Kidney (tissue), 14 donors: ENCODE data around the gene TMF1. TPM values are rescaled to one million over a fixed set of nuclear protein-coding genes. Genes with fewer than 3 reads are reported as not detected.

Experiments used
- DNase-seq, 5 donors: peaks; one replicate each; pipeline ENCODE4 v3.0.0-alpha.2; 2013 to 2020
- FAIRE-seq: peaks from 2 replicates; lab custom pipeline; 2012; peaks lifted over from hg19 to GRCh38; lab: Jason Lieb, UNC
- H3K27ac ChIP-seq, 2 donors: one replicate each; pipeline ENCODE4 v1.7.0; 2013; ENCODE audit warnings: low read depth in 2 of 2, low read length in 2 of 2, inconsistent platforms in 1 of 2
- H3K27me3 ChIP-seq: one replicate; pipeline ENCODE4 v1.7.1; 2013; ENCODE audit warnings: low read length, inconsistent platforms; ENCODE audit not compliant: control insufficient read depth, insufficient read depth
- H3K36me3 ChIP-seq, 3 donors: one replicate each; pipeline versions ENCODE4 v1.7.0 to v1.7.1; 2013; ENCODE audit warnings: low read length in 3 of 3, control low read depth in 1 of 3, inconsistent platforms in 1 of 3; ENCODE audit not compliant: insufficient read depth in 3 of 3, control insufficient read depth in 2 of 3
- H3K4me1 ChIP-seq, 3 donors: one replicate each; pipeline versions ENCODE4 v1.7.0 to v1.7.1; 2013; ENCODE audit warnings: low read length in 3 of 3, inconsistent platforms in 1 of 3, low read depth in 1 of 3; ENCODE audit not compliant: control insufficient read depth in 2 of 3, insufficient read depth in 2 of 3
- H3K4me3 ChIP-seq, 3 donors: one replicate each; pipeline versions ENCODE4 v1.7.0 to v1.8.1; 2013; ENCODE audit warnings: low read length in 3 of 3, control low read depth in 1 of 3, inconsistent platforms in 1 of 3
- H3K9ac ChIP-seq, 3 donors: one replicate each; pipeline versions ENCODE4 v1.7.0 to v1.7.1; 2013; ENCODE audit warnings: low read length in 3 of 3, control low read depth in 1 of 3, inconsistent platforms in 1 of 3
- H3K9me3 ChIP-seq, 3 donors: one replicate each; pipeline versions ENCODE4 v1.7.0 to v1.7.1; 2013; ENCODE audit warnings: low read length in 3 of 3, control low read depth in 1 of 3, inconsistent platforms in 1 of 3; ENCODE audit not compliant: control insufficient read depth in 2 of 3, insufficient read depth in 1 of 3
- CTCF ChIP-seq: IDR thresholded peaks from 3 replicates; pipeline ENCODE4 v1.5.1; 2012; ENCODE audit warnings: mild to moderate bottlenecking, moderate library complexity, borderline replicate concordance; ENCODE audit not compliant: insufficient read depth; ENCODE audit errors: extremely low read depth
- intact Hi-C: fragments of 100-400 bp; cut with DNase I; formaldehyde crosslinking; loops from one replicate; pipeline ENCODE4 v1.11.1; 2022
- polyA plus RNA-seq: library from polyadenylated mRNA; stranded (reverse); fragments of 350-450 nt; fragmentation: Illumina TruSeq; extraction: RNeasy Lipid Tissue Mini Kit (QIAGEN cat#74804); gene quantifications from one replicate; pipeline ENCODE4 v1.2.3, GENCODE V29; 2014; ENCODE audit warnings: low read depth, low replicate concordance; ENCODE audit not compliant: insufficient read depth
- total RNA-seq: library from RNA; stranded (reverse); fragmentation: NEBNext Ultra II Directional; extraction: Animal tissue kit (Norgen Biotek cat#: 25700); gene quantifications from one replicate; pipeline ENCODE4 v1.2.1, GENCODE V29; 2021
- donor health status: control.
- donor health status: control.
- donor health status: control.
- donor health status: control.
- donor health status: control.
- donor health status: DM: yes; HTN: yes; CAD: no.
- donor health status: Normal renal cell carcinoma (clear cell type).

Gene TMF1
- total and polyA plus RNA-seq, 2 donors from 2014 or later: 6.5 to 38.8 TPM

GRCh38 chr3:69020424-69020823, 31.7 kb downstream of the TMF1 start:
- H3K27me3 ChIP-seq: no peaks in the 10 kb centered on the region
- FAIRE-seq: peak; percentile 86
- H3K9ac ChIP-seq: no peak overlapping the region
- no peaks in the 10 kb centered on the region for H3K9me3 ChIP-seq
- no peak for TF ChIP-seq CTCF
- no peak overlapping the region for H3K27ac ChIP-seq
- intact Hi-C loops: no loop called here
- H3K36me3 ChIP-seq: peaks cover 5 to 11% (median 7%) of the 10 kb centered on the region in 3 donors
- DNase-seq: no peak
- no peaks in the 10 kb centered on the region for H3K4me1 ChIP-seq
- H3K4me3 ChIP-seq: no peak overlapping the region

DNA sequence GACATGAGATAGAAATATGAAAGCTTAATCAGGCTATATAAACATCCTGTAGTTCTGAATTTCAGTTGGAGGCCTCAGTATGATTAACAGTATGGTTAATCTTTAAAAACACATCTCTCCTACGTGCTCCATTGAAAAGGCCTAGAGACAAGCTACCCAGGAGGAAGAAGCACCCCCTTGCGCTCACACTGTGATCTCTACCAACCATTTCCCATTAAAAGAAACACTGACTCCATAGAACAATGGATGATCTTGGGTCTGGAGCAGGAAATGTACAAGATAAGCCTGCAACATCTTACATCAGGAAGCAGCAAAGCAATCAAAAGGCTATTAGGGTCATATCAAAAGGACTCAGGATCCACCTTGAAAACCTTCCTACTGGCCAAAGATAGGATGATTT, 35.2 kb downstream of the TMF1 start:
- H3K9ac ChIP-seq: no peak overlapping the region
- no peak for TF ChIP-seq CTCF
- H3K4me3 ChIP-seq: no peak overlapping the region
- FAIRE-seq (no peak), DNase-seq (no peak)
- intact Hi-C loops: no loop called here
- no peaks in the 10 kb centered on the region for H3K27me3 ChIP-seq
- H3K27ac ChIP-seq: no peak overlapping the region
- H3K4me1 ChIP-seq: peaks cover 0 to 10% (median 6%) of the 10 kb centered on the region in 3 donors
- no peaks in the 10 kb centered on the region for H3K9me3 ChIP-seq
- H3K36me3 ChIP-seq: peaks cover 0 to 4% (median 0%) of the 10 kb centered on the region in 3 donors

DNA sequence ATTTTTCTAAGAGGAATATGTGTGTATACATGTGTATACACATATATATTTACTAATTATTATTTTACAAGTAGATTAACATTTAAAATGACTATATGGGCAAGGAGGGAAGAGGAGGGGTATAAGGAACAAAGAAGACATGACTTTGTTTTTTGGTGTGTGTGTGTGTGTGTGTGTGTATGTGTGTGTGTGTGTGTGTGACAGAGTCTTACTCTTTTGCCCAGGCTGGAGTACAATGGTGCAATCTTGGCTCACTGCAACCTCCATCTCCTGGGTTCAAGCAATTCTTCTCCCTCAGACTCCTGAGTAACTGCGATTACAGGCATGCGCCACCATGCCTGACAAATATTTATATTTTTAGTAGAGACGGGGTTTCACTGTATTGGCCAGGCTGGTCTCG, 36.0 kb downstream of the TMF1 start:
- no peak for DNase-seq
- Histone ChIP-seq H3K4me3 (no peak overlapping the region), H3K36me3 (peaks cover 0 to 4% (median 0%) of the 10 kb centered on the region in 3 donors), H3K9me3 (no peaks in the 10 kb centered on the region), H3K27me3 (no peaks in the 10 kb centered on the region), H3K4me1 (peaks cover 0 to 10% (median 6%) of the 10 kb centered on the region in 3 donors), H3K27ac (no peak overlapping the region), H3K9ac (no peak overlapping the region)
- intact Hi-C loops: no loop called here
- no peak for FAIRE-seq
- no peak for TF ChIP-seq CTCF

DNA sequence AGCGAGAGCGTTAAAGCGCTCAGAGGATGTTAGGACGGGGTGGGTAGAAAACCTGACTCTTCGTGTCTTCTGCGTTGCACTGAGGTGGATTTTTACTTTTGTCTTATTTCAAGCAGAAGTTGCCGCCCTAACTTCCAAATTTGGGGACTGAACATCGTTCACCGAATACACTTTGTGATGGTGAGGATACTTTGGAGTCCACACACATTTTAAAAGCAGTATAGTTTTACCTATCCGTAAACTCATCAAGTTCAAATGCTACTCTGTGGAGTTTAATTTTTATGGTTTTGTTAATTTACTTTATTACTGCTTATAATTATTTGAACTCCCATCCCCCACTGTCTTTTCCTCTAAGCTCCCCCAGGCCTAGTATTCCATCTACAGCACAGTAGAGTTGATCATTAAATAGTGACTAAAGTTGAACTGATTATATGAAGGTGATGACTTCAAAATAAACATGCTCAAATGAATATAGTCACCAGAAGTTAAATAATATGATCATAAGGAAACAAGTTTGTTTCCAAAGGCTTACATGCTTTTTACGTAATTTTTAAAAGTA, 38.0 kb downstream of the TMF1 start:
- peak overlapping the region; percentile 20 to 63 (median 28) for H3K9ac ChIP-seq
- peaks cover 0 to 4% (median 0%) of the 10 kb centered on the region in 3 donors for H3K36me3 ChIP-seq
- DNase-seq (no peak), FAIRE-seq (no peak)
- no peak for TF ChIP-seq CTCF
- peaks cover 0 to 10% (median 6%) of the 10 kb centered on the region in 3 donors for H3K4me1 ChIP-seq
- H3K4me3 ChIP-seq: peak overlapping the region; percentile 61 to 76 (median 74)
- H3K27me3 ChIP-seq: no peaks in the 10 kb centered on the region
- H3K27ac ChIP-seq: peak overlapping the region; percentile 90 to 92
- intact Hi-C loops: no loop called here
- no peaks in the 10 kb centered on the region for H3K9me3 ChIP-seq
